GM15510 (cell line): ENCODE data around the gene NR2F1.

Source experiments
- POLR2A ChIP-seq: IDR thresholded peaks from 3 replicates; pipeline ENCODE4 v1.6.1; 2011; ENCODE audit warnings: borderline replicate concordance; ENCODE audit not compliant: insufficient read length; ENCODE audit errors: extremely low read depth

NR2F1 gene

GRCh38 chr5:93603078-93603792, 20.2 kb downstream of the NR2F1 start:
- no peak for TF ChIP-seq POLR2A

GRCh38 chr5:93603793-93604643, 21.0 kb downstream of the NR2F1 start:
- TF ChIP-seq POLR2A, result no peak

GRCh38 chr5:93604644-93605515, 21.9 kb downstream of the NR2F1 start:
- no peak for TF ChIP-seq POLR2A

- TF ChIP-seq POLR2A, result no peak
These were observed 23.3 kb downstream of the NR2F1 start for GRCh38 chr5:93606382-93606752.

- no peak for TF ChIP-seq POLR2A
These were observed 24.6 kb downstream of the NR2F1 start for GRCh38 chr5:93607367-93608258.

GRCh38 chr5:93608855-93609254, 25.8 kb downstream of the NR2F1 start:
- TF ChIP-seq POLR2A, result no peak

GRCh38 chr5:93609762-93610161, 26.7 kb downstream of the NR2F1 start:
- TF ChIP-seq POLR2A, result no peak

GRCh38 chr5:93610581-93611272, 27.7 kb downstream of the NR2F1 start:
- TF ChIP-seq POLR2A, result no peak

GRCh38 chr5:93611273-93611975, 28.4 kb downstream of the NR2F1 start:
- TF ChIP-seq POLR2A, result no peak

- no peak for TF ChIP-seq POLR2A
These were observed 29.2 kb downstream of the NR2F1 start for GRCh38 chr5:93611976-93612854.

- TF ChIP-seq POLR2A, result no peak
These were observed 29.8 kb downstream of the NR2F1 start for GRCh38 chr5:93612855-93613243.

- TF ChIP-seq POLR2A, result no peak
These were observed 33.6 kb downstream of the NR2F1 start for GRCh38 chr5:93616538-93617174.
